Progenitor cell of endocrine pancreas (in vitro differentiated cells): ENCODE data around the gene C20orf141. TPM values are rescaled to one million over a fixed set of nuclear protein-coding genes. Genes with fewer than 3 reads are reported as not detected.

Experiments used
- DNase-seq: peaks from one replicate; pipeline ENCODE4 v3.0.0; 2021; ENCODE audit warnings: low spot score; ENCODE audit not compliant: unreplicated experiment
- H3K27ac Mint-ChIP-seq: 2 replicates; pipeline ENCODE4 v1.8.0; 2021; ENCODE audit warnings: mild to moderate bottlenecking, moderate library complexity, mixed read lengths
- H3K27me3 Mint-ChIP-seq: 2 replicates; pipeline ENCODE4 v1.8.0; 2021; ENCODE audit warnings: mixed read lengths
- H3K36me3 Mint-ChIP-seq: 2 replicates; pipeline ENCODE4 v1.8.0; 2022; ENCODE audit warnings: mixed read lengths; ENCODE audit not compliant: insufficient read depth
- H3K4me1 Mint-ChIP-seq: 2 replicates; pipeline ENCODE4 v1.8.0; 2021; ENCODE audit warnings: low read depth, mixed read lengths
- H3K4me3 Mint-ChIP-seq: 2 replicates; pipeline ENCODE4 v1.8.0; 2021; ENCODE audit warnings: low read depth, mild to moderate bottlenecking, moderate library complexity, mixed read lengths
- H3K9me3 Mint-ChIP-seq: 2 replicates; pipeline ENCODE4 v1.8.0; 2021; ENCODE audit warnings: low read depth, mixed read lengths
- CTCF ChIP-seq: fragments of 200-600 bp; sonication (generic); IDR thresholded peaks from one replicate; pipeline ENCODE4 v1.5.0; 2021; ENCODE audit warnings: antibody characterized with exemption, mild to moderate bottlenecking; ENCODE audit not compliant: unreplicated experiment
- total RNA-seq: library from RNA; stranded (reverse); gene quantifications from 2 replicates; pipeline ENCODE4 v1.2.1, GENCODE V29; 2021

The C20orf141 gene
- total RNA-seq, 1 donor from 2014 or later, result not detected

DNA sequence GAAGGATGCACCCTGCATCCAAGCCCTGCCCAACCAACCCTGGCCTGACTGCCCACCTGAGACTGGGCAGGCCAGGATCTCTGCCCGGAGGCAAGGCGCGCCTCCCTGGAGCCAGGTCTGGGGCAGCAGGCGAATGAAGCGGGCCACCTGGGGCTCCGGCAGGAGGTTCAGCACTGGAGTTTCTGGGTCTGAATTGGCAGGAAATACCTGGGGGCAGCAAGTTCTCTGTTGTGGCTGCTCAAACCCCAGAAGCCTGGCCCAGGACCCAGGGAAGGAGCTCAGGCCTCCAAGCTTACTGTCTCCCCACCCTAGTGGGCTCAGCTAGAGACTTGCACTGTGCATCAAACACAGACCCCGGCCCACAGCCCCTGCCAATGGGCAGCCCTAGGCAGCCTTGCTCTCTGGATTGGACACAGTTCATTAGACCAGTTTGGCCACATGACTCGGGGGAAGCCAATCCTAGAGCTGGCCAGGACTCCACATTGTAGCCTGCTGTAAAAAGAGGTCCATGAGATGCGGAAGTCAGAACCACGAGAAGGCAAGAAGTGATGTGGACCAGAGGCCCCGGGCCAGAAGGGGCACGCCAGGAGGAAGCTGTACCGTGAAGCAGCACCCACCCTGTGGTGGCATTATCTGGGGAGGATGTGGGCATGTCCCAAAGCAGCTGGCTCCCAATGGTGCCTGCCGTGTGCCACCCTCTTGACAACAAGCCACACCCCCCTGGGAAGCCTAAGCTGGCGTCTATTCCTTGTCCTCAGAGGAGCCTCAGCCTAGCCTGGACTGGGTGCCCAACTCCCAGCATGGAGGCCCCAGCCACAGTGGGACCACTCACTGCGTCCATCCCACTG is 17.4 kb upstream of the C20orf141 start:
- Mint-ChIP-seq H3K27me3 (peaks cover 7% of the 10 kb centered on the region), H3K27ac (no peak overlapping the region), H3K4me3 (no peak overlapping the region), H3K9me3 (no peaks in the 10 kb centered on the region), H3K36me3 (peaks cover 10% of the 10 kb centered on the region), H3K4me1 (peaks cover 16% of the 10 kb centered on the region)
- no peak for TF ChIP-seq CTCF
- no peak for DNase-seq

DNA sequence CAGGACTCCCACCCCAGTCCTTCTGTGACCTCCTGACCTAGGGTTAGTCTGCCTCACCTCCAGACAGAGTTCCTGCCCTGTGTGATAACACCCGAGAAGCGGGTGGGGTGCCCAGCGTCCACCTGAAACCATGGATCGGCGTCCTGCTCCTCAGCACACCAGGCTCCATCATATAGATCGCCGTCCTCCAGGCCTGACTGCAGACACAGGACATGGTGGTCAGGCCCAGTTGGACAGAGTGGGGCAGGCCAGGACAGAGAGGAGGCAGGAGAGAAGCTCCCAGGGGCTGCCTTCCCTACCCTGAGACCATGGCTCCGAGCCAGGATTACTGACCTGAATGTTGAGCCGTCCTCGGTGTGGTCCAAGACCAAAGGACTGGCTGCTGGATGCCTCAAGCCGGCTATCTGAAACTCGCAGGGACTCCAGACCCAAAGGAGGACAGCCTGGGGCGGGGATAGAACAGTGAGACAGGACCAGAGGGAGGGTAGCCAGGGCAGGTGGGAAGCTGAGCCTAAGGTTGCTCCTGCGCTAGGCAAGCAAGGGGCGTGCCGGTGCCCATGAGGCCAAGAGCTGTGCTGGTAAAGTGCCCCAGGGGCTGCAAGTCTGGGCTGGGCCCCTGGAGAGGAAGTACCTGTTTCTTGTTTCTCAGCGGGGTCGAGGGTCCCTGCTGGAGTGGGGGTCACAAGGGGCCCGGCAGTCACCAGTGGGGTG is 16.5 kb upstream of the C20orf141 start:
- Mint-ChIP-seq H3K4me3 (peak overlapping the region; percentile 95), H3K9me3 (no peaks in the 10 kb centered on the region), H3K27me3 (peaks cover 12% of the 10 kb centered on the region), H3K36me3 (peaks cover 9% of the 10 kb centered on the region), H3K4me1 (peaks cover 16% of the 10 kb centered on the region), H3K27ac (no peak overlapping the region)
- no peak for DNase-seq
- no peak for TF ChIP-seq CTCF

- H3K27ac Mint-ChIP-seq, result no peak overlapping the region
- H3K27me3 Mint-ChIP-seq, result peaks cover 16% of the 10 kb centered on the region
- DNase-seq, result no peak
- no peak for TF ChIP-seq CTCF
- peak overlapping the region; percentile 95 for H3K4me3 Mint-ChIP-seq
- no peaks in the 10 kb centered on the region for H3K9me3 Mint-ChIP-seq
- peaks cover 6% of the 10 kb centered on the region for H3K36me3 Mint-ChIP-seq
- H3K4me1 Mint-ChIP-seq, result peaks cover 16% of the 10 kb centered on the region
These were observed 16.0 kb upstream of the C20orf141 start for GRCh38 chr20:2798814-2799213.

DNA sequence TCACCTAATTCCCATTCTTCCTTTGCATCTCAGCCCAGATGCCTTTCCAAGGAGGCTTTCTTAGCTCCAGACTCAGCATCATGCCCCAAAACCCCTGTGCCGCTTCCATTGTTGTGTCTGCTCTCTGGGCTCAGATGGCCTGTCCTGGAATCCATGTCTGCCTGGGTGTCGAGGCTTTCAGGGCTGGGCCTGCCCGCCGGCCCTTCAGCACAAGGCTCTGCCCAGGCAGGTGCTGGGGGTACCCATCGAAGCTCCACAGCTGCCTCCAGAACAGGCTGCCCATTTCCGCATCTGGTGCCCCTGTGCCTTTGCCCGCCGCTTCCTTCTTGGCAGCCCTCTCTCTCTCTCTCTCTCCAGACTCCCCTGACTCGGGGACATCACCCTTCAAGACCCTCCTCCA is 15.5 kb upstream of the C20orf141 start:
- peaks cover 6% of the 10 kb centered on the region for H3K36me3 Mint-ChIP-seq
- TF ChIP-seq CTCF, result no peak
- peak overlapping the region; percentile 95 for H3K4me3 Mint-ChIP-seq
- peak overlapping the region; percentile 91 for H3K27ac Mint-ChIP-seq
- H3K9me3 Mint-ChIP-seq, result no peaks in the 10 kb centered on the region
- no peak for DNase-seq
- peaks cover 20% of the 10 kb centered on the region for H3K27me3 Mint-ChIP-seq
- peaks cover 16% of the 10 kb centered on the region for H3K4me1 Mint-ChIP-seq

DNA sequence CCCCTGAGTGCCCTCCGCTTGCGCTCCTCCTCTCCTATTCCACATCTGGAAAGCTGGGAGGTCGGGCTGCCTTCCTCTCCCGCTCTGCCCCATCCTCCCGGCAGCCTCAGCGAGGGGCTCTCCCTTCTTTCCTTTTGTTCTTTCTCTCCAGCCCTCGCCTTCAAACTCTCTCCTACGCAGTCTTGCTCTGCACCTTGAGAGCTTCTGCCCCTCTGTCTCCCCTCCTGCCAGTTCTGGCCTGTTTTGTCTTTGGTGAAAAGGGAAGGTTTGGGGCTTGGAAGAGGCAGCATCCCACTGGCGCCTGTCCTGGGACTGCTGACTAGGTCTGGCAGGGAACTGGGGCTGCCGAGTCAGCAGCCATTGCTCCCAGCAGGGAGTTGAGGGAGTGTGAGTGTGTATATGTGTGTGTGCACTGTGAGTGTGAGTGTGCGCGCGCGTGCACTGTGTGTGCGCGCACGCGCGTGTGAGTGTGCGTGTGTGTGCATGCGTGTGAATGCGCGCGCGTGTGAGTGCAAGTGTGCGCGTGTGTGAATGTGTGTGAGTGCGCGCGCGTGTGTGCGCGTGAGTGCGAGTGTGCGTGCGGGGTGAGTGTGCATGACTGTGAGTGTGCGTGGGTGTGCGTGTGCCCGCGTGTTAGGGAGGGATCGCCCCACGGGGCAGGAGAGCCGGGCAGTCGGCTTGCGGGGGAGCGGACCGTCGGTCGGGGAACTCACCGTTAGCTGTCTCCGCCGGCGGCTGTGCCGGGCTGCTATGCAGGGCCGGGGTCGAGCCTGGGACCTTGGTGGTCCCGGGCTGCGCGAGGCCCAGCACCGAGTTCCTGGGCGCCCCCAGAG is 14.9 kb upstream of the C20orf141 start:
- H3K4me3 Mint-ChIP-seq, result peak overlapping the region; percentile 95
- H3K27ac Mint-ChIP-seq, result peak overlapping the region; percentile 91
- DNase-seq, result no peak
- no peak for TF ChIP-seq CTCF
- H3K27me3 Mint-ChIP-seq, result peaks cover 24% of the 10 kb centered on the region
- H3K36me3 Mint-ChIP-seq, result peaks cover 6% of the 10 kb centered on the region
- no peaks in the 10 kb centered on the region for H3K9me3 Mint-ChIP-seq
- H3K4me1 Mint-ChIP-seq, result peaks cover 16% of the 10 kb centered on the region
